ENCODE results near the gene MYO7A. TPM values are rescaled to one million over a fixed set of nuclear protein-coding genes. Genes with fewer than 3 reads are reported as not detected.

The MYO7A gene
- total RNA-seq, 1 donor from 2014 or later, result 0.16 TPM

GRCh38 chr11:77202941-77203900 lies 75.2 kb downstream of the MYO7A start:
- no peaks in the 10 kb centered on the region for H3K9me3 Mint-ChIP-seq (ENCODE audit: unreplicated experiment)
- no peak for DNase-seq (ENCODE audit: low read depth)

GRCh38 chr11:77203901-77204753 lies 76.1 kb downstream of the MYO7A start:
- no peak overlapping the region for H3K4me3 Mint-ChIP-seq (ENCODE audit: unreplicated experiment)
- no peaks in the 10 kb centered on the region for H4K20me1 ChIP-seq (ENCODE audit: insufficient read depth, low read length)
- H3K4me3 ChIP-seq (ENCODE audit: insufficient read depth, low read depth, low read length), result no peak overlapping the region
- no peak overlapping the region for H2AFZ ChIP-seq (ENCODE audit: low read depth, low read length)
- no peak overlapping the region for H3K27ac ChIP-seq (ENCODE audit: low read depth, low read length)
- FAIRE-seq, result no peak
- peaks cover 55% of the 10 kb centered on the region for H3K27me3 Mint-ChIP-seq (ENCODE audit: low read depth, unreplicated experiment)
- no peak overlapping the region for H3K4me2 ChIP-seq (ENCODE audit: low read length)
- no peak overlapping the region for H3K27ac Mint-ChIP-seq (ENCODE audit: unreplicated experiment)
- no peak overlapping the region for H3K9ac ChIP-seq (ENCODE audit: low read length)
- no peaks in the 10 kb centered on the region for H3K27me3 ChIP-seq (ENCODE audit: insufficient read depth, low read length)
- H3K4me1 ChIP-seq (ENCODE audit: insufficient read depth, low read length), result no peaks in the 10 kb centered on the region
- peaks cover 4% of the 10 kb centered on the region for H3K36me3 Mint-ChIP-seq (ENCODE audit: low read depth, unreplicated experiment)
- DNase-seq (ENCODE audit: low read depth), result no peak
- TF ChIP-seq CTCF (IDR thresholded peaks at IDR 0.05; ENCODE audit: insufficient read depth, low read depth, low read length), result no peak
- no peak for TF ChIP-seq EZH2 (IDR thresholded peaks at IDR 0.05; ENCODE audit: insufficient read depth, low read length)
- no peaks in the 10 kb centered on the region for H3K79me2 ChIP-seq (ENCODE audit: insufficient read depth, low read length)
- no peaks in the 10 kb centered on the region for H3K4me1 Mint-ChIP-seq (ENCODE audit: low read depth, unreplicated experiment)
- H3K36me3 ChIP-seq (ENCODE audit: insufficient read depth, low read length), result no peaks in the 10 kb centered on the region
- H3K9me3 ChIP-seq (ENCODE audit: insufficient read depth, low read depth, low read length), result no peaks in the 10 kb centered on the region
- H3K9me3 Mint-ChIP-seq (ENCODE audit: unreplicated experiment), result no peaks in the 10 kb centered on the region

More at GRCh38 chr11:77202941-77203900, 75.2 kb downstream of the MYO7A start:
- no peak overlapping the region for H3K4me3 ChIP-seq (ENCODE audit: insufficient read depth, low read depth, low read length)
- no peaks in the 10 kb centered on the region for H3K27me3 ChIP-seq (ENCODE audit: insufficient read depth, low read length)
- H4K20me1 ChIP-seq (ENCODE audit: insufficient read depth, low read length), result no peaks in the 10 kb centered on the region
- H3K4me1 Mint-ChIP-seq (ENCODE audit: low read depth, unreplicated experiment), result no peaks in the 10 kb centered on the region
- H3K4me2 ChIP-seq (ENCODE audit: low read length), result no peak overlapping the region
- no peaks in the 10 kb centered on the region for H3K9me3 ChIP-seq (ENCODE audit: insufficient read depth, low read depth, low read length)
- peaks cover 4% of the 10 kb centered on the region for H3K36me3 Mint-ChIP-seq (ENCODE audit: low read depth, unreplicated experiment)
- FAIRE-seq, result no peak
- H3K79me2 ChIP-seq (ENCODE audit: insufficient read depth, low read length), result no peaks in the 10 kb centered on the region
- no peak overlapping the region for H3K9ac ChIP-seq (ENCODE audit: low read length)
- H3K27ac ChIP-seq (ENCODE audit: low read depth, low read length), result no peak overlapping the region
- H3K36me3 ChIP-seq (ENCODE audit: insufficient read depth, low read length), result no peaks in the 10 kb centered on the region
- no peak overlapping the region for H3K4me3 Mint-ChIP-seq (ENCODE audit: unreplicated experiment)
- no peak overlapping the region for H3K27ac Mint-ChIP-seq (ENCODE audit: unreplicated experiment)
- no peak overlapping the region for H2AFZ ChIP-seq (ENCODE audit: low read depth, low read length)
- H3K27me3 Mint-ChIP-seq (ENCODE audit: low read depth, unreplicated experiment), result peaks cover 53% of the 10 kb centered on the region
- H3K4me1 ChIP-seq (ENCODE audit: insufficient read depth, low read length), result no peaks in the 10 kb centered on the region
- TF ChIP-seq EZH2 (IDR thresholded peaks at IDR 0.05; ENCODE audit: insufficient read depth, low read length) (no peak), CTCF (IDR thresholded peaks at IDR 0.05; ENCODE audit: insufficient read depth, low read depth, low read length) (no peak)
